ENCODE measurements around the gene ZPLD1.

DNA sequence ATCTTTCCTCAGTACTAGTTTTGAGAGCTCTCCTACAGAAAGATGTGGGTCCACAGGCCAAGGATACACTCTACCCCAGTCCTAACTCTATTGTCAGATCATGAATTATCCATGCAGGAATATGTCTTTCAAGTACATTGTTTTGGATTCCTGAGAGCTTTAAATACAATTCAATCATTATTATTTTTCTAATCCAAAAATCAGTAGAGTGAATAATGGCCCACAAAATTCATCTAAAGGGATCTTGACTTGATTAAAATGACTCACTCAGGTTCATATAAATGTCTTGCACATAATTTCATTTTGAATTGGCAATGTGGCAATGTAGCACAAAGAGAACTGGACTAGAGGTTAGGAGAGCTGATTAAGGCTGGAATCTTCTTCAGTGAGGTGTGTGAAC lies 93.9 kb downstream of the ZPLD1 start:
- TF ChIP-seq, protein P1, sequence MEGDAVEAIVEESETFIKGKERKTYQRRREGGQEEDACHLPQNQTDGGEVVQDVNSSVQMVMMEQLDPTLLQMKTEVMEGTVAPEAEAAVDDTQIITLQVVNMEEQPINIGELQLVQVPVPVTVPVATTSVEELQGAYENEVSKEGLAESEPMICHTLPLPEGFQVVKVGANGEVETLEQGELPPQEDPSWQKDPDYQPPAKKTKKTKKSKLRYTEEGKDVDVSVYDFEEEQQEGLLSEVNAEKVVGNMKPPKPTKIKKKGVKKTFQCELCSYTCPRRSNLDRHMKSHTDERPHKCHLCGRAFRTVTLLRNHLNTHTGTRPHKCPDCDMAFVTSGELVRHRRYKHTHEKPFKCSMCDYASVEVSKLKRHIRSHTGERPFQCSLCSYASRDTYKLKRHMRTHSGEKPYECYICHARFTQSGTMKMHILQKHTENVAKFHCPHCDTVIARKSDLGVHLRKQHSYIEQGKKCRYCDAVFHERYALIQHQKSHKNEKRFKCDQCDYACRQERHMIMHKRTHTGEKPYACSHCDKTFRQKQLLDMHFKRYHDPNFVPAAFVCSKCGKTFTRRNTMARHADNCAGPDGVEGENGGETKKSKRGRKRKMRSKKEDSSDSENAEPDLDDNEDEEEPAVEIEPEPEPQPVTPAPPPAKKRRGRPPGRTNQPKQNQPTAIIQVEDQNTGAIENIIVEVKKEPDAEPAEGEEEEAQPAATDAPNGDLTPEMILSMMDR (conservative IDR thresholded peaks at IDR 0.05; ENCODE audit: low read length): no peak
- no peak for TF ChIP-seq EZH2phosphoT487 (IDR thresholded peaks at IDR 0.05; ENCODE audit: borderline replicate concordance)
